GM15510 (cell line): ENCODE data around the gene ABLIM1.

Source experiments
- POLR2A ChIP-seq: IDR thresholded peaks from 3 replicates; pipeline ENCODE4 v1.6.1; 2011; ENCODE audit warnings: borderline replicate concordance; ENCODE audit not compliant: insufficient read length; ENCODE audit errors: extremely low read depth

The ABLIM1 gene

DNA sequence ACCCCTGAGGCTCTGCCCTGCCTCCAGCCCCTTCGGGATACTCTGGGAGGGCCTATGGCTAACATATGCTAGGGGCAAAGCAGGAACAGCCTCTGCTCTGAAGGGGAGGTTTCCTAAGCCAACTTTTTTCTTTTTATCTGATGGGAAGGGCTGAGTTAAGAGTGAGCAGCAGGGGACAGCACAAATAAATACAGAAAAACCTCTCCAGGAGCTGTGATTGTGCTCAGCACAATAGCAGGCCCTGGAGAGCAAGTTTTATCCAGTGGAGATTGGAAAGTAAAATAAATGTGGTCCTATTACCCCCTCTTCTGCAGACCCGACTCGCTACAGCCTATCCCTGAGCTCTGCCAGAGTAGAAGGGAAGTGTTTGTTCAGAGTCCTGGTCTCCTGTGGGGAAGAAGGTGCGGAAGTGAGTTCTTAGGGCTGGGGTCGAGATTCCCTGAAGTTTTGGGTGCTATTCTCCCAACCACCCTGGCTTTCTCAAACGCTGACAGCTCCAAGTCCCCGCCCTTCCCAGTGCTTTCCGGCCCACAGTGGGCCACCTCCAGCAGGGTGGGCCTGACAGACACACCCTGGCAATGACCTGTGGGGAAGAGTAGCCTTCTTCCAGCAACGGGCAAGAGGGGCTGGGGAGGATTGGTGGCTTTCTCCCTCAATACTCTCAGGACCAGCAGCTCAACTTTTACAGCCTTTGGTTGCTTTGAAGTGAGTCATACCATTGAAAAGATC, 230.8 kb downstream of the ABLIM1 start:
- TF ChIP-seq POLR2A: no peak

DNA sequence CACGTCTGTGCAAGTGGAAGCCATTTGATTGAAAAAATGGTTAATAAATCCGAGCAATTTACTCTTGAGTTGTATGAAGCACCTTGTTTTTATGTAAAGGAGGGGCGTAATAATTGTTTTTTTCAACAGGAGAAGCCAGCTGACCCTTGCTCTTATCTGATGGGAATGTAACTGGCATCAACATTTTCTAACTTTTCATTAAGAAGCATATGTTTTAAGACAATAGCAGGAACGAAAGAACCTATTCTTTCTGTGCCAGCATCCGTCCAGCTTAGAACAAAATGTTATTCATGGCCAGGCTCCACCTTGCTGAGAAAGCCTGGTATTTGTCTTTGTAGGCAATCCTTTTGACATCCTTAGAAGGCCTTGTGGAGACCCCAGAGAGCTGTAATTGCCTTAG, 231.6 kb downstream of the ABLIM1 start:
- no peak for TF ChIP-seq POLR2A

DNA sequence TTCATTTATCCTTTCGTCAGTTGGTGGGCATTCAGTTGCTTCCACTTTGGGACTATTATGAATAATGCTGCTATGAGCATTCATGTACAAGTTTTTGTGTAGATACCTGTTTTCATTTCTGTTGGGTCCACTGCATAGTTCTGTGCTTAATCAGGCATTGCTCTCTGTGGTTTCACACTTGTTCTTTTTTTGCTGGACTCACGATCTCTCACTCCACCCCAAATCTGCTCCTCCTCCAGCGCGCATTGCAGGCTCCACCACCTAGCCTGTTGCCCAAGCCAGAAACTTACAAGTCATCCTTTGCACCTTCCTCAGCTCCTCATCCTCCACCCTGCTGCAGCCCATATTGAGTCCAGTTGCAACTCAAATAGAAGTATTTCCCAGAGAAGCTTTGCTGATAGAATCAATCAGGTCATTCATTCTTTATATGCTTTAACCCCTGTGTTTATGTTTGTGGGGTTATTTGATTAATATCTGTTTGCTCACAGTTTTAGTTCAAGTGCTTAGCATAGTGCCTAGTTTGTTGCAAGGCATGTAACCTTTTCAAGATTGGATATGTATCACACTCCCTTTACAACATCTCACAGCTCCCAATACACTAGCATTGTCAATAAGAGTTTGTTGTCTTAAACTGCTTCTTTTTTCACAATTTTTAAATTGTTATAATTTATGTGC, 237.1 kb downstream of the ABLIM1 start:
- TF ChIP-seq POLR2A: no peak

DNA sequence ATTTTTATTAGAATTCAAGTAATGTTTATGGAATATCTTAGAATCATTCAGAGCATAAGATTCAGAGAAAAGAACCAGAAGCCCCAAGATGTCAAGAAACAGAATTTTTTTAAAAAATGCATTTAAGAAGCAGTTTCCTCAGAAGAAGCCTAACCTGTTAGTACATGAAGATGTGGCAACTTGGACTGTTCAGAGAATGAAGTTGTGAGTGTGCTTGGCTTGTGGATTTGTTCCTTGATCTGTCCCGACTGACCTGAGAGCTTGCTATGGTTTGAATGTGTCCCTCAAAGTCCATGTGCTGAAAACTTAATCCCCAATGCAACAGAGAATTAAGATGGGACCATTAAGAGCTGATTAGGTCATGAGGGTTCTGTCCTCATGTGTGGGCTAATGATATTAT, 240.0 kb downstream of the ABLIM1 start:
- TF ChIP-seq POLR2A: no peak

DNA sequence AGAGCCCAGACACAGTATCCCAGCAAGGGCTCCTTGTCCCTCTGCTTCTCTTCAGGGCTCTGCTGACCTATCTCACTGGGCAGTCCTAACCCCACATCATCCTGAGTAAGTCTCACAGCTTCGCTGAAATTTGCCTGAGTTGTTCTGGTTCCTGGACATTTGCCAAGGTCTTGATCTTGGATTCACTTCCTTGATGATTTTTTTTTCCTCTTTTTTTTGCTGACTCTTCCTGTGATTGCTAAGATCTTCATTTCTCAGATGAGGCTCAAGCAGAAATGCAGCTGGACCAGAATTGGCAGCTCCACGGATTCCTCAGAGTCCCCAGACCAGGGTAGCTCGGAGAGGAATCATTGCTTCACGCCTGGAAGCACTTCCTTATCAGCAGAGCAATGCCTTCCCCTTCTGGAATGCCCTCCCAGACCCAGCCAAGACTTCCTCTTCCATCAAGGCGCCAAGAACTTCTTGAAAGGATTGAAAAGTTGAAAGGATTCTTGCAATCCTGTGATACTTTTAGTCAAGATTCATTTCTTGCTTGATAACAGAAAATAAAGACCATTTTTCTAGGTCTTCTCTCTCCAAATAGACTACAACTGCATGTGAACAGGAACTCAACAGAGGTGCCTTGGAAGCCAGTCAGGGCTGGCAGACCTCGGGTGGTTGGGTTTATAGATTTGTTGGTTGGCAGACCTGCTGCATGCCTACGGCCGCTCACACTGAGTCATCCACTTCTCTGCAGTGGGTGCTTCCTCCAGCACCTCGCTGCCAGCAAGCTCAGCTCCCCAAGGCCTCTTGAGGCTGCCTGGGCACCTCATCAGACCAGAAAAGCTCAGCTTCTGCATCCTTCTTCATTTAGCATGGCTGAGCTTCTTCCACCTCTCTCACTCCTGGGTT, 244.9 kb downstream of the ABLIM1 start:
- no peak for TF ChIP-seq POLR2A

DNA sequence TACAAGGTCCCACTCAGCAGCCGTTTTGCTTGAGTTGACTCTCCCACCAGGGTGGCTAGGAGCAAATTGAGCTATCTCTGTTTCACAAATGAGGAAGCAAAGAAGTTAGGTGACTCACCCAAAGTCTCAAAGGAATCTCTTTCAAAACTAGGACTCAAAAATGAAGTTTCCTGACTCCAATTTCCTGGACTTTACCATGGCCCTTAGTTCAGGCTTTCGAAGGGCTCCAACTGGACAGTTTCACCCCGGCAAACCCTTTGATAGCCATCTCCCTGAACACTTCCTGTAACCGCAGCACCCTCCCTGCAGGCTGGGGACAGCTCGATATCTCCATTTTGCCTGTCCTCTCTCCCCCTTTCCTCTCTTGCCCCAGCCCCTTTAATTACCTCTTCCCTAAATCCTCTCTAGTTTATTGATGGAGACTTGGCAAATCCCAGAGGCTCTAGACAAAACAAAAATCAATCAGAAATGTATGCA, 249.1 kb downstream of the ABLIM1 start:
- TF ChIP-seq POLR2A: no peak

DNA sequence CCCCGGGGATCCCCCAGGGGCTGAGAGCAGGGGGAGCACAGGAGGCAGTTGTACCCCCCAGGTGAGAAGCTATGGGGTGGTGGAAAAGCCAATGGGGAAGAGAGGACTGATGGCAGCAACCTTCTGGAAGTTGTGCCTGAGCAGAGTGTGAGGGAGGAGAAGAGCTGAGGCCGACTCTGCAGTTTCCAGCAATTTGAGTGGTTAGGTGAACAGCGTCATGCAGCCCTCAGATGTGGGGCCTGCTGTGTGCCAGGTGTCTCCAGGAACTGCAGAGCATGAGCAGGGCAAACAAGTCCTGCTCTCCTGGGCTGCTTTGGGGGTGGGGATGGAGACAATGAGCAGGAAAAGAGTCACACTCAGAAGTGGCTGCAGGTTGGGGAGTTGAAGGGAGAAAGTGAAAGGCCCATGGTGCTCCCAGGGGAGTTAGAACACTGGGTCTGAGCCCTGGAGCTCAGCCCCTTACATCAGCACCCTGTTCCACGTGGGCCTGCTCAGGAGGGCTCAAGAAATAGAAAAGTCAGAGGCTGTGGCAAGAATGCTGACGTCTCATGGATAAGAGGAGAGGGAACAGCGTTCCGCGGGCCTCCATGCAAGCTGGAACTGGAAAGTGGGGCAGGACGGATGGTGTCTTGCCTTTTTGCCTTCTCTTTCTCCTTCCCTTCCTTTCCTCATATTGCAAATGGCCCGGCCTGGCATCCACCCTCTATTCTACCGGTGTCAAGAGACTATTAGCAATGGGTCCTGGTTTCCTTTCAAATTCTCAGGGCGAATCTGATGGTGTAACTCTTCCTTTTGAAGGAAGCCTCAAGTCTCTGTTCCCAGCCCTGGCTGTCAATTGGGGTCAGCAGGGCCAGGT, 249.7 kb downstream of the ABLIM1 start:
- no peak for TF ChIP-seq POLR2A

DNA sequence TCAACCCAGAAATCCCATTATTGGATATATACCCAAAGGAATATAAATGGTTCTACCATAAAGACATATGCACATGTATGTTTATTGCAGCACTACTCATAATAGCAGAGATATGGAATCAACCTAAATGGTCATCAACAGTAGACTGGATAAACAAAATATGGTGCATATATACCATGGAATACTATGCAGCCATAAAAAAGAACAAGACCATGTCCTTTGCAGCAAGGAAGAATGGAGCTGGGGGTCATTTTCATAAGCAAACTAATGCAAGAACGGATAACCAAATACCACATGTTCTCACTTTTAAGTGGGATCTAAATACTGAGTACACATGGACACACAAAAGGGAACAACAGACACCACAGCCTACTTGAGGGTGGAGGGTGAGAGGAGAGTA, 251.6 kb downstream of the ABLIM1 start:
- no peak for TF ChIP-seq POLR2A

DNA sequence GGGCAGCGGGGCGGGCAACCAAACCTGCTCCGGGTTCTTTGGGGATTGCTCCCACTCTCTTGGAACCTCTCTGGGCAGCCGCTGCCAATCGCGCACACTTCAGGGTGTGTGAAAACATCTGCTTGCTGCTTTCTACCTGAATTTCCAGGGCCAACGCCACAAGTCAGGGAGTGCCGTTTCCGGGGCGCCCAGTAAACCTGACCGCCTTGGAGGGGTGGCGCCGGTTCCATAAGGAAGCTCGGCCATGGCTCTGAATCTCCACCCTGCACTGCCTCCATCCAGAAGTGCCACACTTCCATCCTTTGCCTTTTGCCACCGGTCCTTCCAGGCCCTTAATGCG, 253.1 kb downstream of the ABLIM1 start:
- TF ChIP-seq POLR2A: no peak

DNA sequence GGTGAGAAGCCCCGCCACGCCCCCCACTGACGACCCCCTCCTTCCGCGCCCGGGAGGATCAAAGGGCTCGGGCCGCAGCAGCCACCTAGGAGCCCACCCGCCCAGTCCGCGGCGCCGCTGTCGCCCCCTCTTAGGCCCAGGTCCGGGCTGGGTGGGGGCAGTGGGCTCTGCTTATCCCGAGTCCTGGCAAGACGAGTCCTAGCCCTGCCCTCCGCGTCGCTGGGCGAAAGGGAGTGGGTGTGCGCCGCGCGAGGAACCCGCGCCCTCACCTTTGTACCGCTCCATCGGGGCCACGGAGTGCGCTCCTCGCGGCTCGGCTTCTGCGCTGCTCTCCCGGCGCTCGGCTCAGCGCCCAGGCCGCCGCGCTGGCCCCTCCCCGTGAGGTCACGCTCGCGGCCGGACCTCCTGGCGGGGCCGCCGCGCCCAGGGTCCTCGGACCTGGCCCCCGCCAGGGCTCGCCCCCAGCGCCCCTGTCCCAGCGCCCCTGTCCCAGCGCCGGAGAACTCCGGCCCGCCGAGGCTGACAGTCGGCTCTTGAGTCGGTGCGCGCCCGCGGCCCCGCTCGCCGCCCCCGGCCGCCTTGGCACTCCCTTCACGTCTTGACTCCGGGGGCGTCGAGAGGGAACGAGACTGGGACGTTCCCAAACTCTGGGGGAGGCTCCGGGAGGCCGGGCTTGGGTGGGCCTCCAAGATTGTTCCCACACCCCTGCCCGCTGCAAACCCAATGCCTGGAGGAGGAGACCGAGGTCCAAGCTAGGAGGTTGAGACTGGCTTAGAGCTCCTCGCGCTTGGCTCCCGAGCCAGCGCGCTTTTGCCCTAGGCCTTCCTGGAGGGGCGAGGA, 253.7 kb downstream of the ABLIM1 start, which contains the start of gene AFAP1L2:
TSS of gene AFAP1L2 (minus strand) at position 332 of the 840 bp plus-strand sequence. CDS start at position 285, 47 bp downstream.
- TF ChIP-seq POLR2A: no peak

DNA sequence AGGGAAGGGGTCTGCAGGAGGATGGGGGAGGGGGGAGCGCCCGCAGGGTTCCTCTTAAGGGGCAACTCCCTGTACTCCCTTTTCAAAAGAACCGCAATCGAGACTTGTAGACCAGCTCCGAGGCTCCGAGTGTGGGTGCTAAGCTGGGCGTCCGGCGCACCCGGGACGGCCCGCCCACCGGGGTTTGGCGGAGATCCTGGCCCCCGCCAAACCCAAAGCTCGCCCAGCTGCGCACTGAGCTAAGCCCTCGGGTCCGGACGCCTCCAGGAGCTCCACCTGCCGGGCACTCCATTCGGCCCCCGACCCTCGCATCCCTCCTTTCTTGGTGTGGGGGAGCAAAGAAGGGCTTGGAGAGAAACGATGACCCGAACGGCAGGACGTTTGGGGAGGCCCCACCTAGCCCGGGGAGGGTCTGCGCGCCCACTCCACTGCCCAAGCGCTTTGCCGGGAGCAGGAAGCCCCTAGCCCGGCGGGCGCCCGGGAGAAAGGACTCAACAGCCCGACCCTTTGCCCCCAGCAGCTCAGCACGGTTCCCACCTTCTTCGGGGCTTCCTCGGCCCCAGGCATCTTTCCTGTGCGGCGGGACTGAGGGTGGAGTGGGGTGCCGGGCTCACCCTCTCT, 254.4 kb downstream of the ABLIM1 start:
- TF ChIP-seq POLR2A: no peak

DNA sequence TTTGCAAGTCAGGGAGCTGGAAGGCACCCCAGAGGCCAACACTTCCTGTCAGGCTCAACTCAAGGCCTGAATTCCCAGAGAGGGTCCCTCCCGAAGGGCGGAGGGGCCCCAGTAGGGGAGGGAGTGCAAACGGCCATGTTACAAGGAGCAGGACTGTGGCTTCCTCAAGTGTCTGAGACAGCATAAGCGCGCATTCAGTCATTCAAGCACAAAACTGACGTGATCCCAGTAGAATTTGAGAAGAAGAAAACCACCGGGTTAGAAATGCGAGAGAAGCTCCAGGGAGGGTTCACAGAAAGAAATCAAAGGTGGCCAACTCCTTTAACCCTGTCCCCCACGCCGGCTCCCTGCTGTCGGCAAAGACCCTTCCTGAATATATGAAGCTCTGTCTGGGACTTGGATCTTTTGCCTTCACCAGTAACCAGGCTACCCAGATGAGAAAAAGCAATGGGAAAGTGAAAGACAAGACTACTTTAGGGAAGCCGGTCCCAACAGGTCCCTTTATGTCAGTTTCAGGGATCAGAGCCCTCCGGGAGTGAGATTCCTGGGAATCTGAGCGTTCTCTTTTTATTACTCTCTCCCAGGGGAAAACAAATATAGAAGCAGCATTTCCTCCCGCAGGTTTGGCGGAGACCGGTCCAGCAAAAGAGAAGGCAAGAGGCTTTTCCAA, 255.1 kb downstream of the ABLIM1 start:
- TF ChIP-seq POLR2A: no peak
